Measurements from ENCODE around the gene TXNL4A.

The TXNL4A gene

GRCh38 chr18:79948719-79949411 lies 39.5 kb downstream of the TXNL4A start (continued):
- TF ChIP-seq, protein P1, sequence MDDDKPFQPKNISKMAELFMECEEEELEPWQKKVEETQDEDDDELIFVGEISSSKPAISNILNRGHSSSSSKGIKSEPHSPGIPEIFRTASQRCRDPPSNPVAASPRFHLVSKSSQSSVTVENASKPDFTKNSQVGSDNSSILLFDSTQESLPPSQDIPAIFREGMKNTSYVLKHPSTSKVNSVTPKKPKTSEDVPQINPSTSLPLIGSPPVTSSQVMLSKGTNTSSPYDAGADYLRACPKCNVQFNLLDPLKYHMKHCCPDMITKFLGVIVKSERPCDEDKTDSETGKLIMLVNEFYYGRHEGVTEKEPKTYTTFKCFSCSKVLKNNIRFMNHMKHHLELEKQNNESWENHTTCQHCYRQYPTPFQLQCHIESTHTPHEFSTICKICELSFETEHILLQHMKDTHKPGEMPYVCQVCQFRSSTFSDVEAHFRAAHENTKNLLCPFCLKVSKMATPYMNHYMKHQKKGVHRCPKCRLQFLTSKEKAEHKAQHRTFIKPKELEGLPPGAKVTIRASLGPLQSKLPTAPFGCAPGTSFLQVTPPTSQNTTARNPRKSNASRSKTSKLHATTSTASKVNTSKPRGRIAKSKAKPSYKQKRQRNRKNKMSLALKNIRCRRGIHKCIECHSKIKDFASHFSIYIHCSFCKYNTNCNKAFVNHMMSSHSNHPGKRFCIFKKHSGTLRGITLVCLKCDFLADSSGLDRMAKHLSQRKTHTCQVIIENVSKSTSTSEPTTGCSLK (tag by site-specific recombination; IDR thresholded peaks at IDR 0.05), result no peak
- no peak for TF ChIP-seq ZNF274 (IDR thresholded peaks at IDR 0.05; ENCODE audit: low read length)
- no peak for TF ChIP-seq ZNF274 (tag by site-specific recombination; IDR thresholded peaks at IDR 0.05; ENCODE audit: borderline replicate concordance)
- no peak for TF ChIP-seq ZNF132 (tag by site-specific recombination; IDR thresholded peaks at IDR 0.05; ENCODE audit: borderline replicate concordance)
- no peak for TF ChIP-seq ZNF548 (tag by site-specific recombination; IDR thresholded peaks at IDR 0.05)

- Histone ChIP-seq H3K27ac (ENCODE audit: extremely low read depth, low read depth, low read length) (no peak overlapping the region), H3K4me1 (ENCODE audit: control insufficient read depth, insufficient read depth, low read length) (peaks cover 12% of the 10 kb centered on the region), H3K4me3 (ENCODE audit: low read depth, low read length) (no peak overlapping the region), H3K36me3 (ENCODE audit: control insufficient read depth in 2 of 2, insufficient read depth in 1 of 2, low read length in 2 of 2) (peaks cover 8 to 22% of the 10 kb centered on the region in 2 experiments; a peak in 2 of 3 replicates), H3K9me3 (ENCODE audit: control insufficient read depth, insufficient read depth, low read depth, low read length) (no peaks in the 10 kb centered on the region)
- TF ChIP-seq ZNF521 (tag by site-specific recombination; IDR thresholded peaks at IDR 0.05), result no peak
- TF ChIP-seq ZNF324 (tag by site-specific recombination; IDR thresholded peaks at IDR 0.05), result no peak
- TF ChIP-seq KLF8 (tag by site-specific recombination; IDR thresholded peaks at IDR 0.05), result no peak
- TF ChIP-seq, protein P2, sequence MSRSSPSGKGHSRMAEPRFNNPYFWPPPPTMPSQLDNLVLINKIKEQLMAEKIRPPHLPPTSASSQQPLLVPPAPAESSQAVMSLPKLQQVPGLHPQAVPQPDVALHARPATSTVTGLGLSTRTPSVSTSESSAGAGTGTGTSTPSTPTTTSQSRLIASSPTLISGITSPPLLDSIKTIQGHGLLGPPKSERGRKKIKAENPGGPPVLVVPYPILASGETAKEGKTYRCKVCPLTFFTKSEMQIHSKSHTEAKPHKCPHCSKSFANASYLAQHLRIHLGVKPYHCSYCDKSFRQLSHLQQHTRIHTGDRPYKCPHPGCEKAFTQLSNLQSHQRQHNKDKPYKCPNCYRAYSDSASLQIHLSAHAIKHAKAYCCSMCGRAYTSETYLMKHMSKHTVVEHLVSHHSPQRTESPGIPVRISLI (tag by site-specific recombination; IDR thresholded peaks at IDR 0.05), result no peak
- POLR2A ChIA-PET, result interaction anchor here (0.7 kb wide), 1 partner anchor 10 kb away, joined by 3 read pairs; no protein-coding TSS in a partner anchor
- CTCF ChIA-PET, result no interaction called here
These were observed 40.3 kb downstream of the TXNL4A start for GRCh38 chr18:79947881-79948610.

- no peak overlapping the region for H3K4me3 ChIP-seq (ENCODE audit: low read depth, low read length)
- H3K27ac ChIP-seq (ENCODE audit: extremely low read depth, low read depth, low read length), result no peak overlapping the region
- H3K9me3 ChIP-seq (ENCODE audit: control insufficient read depth, insufficient read depth, low read depth, low read length), result no peaks in the 10 kb centered on the region
- CTCF ChIA-PET, result no interaction called here
- peaks cover 9 to 27% of the 10 kb centered on the region in 2 experiments; a peak in 2 of 3 replicates for H3K36me3 ChIP-seq (ENCODE audit: control insufficient read depth in 2 of 2, insufficient read depth in 1 of 2, low read length in 2 of 2)
- POLR2A ChIA-PET, result interaction anchor here (0.7 kb wide), 1 partner anchor 11 kb away, joined by 3 read pairs; no protein-coding TSS in a partner anchor
- TF ChIP-seq, protein P3, sequence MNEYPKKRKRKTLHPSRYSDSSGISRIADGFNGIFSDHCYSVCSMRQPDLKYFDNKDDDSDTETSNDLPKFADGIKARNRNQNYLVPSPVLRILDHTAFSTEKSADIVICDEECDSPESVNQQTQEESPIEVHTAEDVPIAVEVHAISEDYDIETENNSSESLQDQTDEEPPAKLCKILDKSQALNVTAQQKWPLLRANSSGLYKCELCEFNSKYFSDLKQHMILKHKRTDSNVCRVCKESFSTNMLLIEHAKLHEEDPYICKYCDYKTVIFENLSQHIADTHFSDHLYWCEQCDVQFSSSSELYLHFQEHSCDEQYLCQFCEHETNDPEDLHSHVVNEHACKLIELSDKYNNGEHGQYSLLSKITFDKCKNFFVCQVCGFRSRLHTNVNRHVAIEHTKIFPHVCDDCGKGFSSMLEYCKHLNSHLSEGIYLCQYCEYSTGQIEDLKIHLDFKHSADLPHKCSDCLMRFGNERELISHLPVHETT (tag by site-specific recombination; IDR thresholded peaks at IDR 0.05), result no peak
- TF ChIP-seq MYNN (tag by site-specific recombination; IDR thresholded peaks at IDR 0.05; ENCODE audit: borderline replicate concordance), result no peak
- TF ChIP-seq ZFP3 (tag by site-specific recombination; IDR thresholded peaks at IDR 0.05; ENCODE audit: low read depth), result no peak
- TF ChIP-seq ZNF658 (tag by site-specific recombination; IDR thresholded peaks at IDR 0.05), result no peak
- peaks cover 14% of the 10 kb centered on the region for H3K4me1 ChIP-seq (ENCODE audit: control insufficient read depth, insufficient read depth, low read length)
These were observed 41.2 kb downstream of the TXNL4A start for GRCh38 chr18:79947054-79947755.

Data from HEK293 (cell line).